ENCODE data around the gene SLC2A4.

Gene SLC2A4

DNA sequence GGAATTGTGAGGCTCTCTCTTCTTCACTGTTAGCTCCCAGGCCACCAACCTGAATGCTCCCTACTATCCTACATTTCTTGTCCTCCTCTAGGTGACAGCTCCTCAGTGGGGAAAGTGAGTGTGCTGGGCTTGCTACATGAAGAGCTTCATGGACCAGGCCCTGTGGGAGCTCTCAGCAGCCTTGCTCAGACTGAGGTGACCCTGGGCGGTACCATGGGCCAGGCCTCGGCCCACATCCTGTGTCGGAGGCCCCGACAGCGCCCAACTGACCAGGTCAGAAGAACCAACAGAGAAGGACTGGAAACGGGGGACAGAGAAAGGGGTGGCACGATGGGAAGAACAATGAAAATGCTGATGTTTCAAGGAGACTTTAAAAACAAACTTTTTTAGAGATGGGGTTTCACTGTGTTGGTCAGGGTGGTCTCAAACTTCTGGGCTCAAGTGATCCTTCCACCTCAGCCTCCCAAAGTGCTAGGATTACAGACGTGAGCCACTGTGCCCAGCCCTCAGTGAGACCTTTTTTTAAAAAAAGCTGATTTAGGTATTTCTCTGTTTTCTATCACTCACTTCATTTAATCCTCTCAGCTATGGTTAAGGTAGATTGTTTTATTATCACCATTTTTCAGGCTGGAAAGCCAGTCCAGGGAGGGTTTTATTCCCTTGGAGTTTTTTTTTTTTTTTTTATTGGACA lies 24.6 kb upstream of the SLC2A4 start:
- Mint-ChIP-seq H3K27ac (no peak overlapping the region), H3K36me3 (ENCODE audit: low read depth) (peaks cover 45% of the 10 kb centered on the region), H3K27me3 (no peaks in the 10 kb centered on the region), H3K4me3 (no peak overlapping the region), H3K9me3 (no peaks in the 10 kb centered on the region), H3K4me1 (ENCODE audit: low read depth) (peaks cover 47% of the 10 kb centered on the region)

DNA sequence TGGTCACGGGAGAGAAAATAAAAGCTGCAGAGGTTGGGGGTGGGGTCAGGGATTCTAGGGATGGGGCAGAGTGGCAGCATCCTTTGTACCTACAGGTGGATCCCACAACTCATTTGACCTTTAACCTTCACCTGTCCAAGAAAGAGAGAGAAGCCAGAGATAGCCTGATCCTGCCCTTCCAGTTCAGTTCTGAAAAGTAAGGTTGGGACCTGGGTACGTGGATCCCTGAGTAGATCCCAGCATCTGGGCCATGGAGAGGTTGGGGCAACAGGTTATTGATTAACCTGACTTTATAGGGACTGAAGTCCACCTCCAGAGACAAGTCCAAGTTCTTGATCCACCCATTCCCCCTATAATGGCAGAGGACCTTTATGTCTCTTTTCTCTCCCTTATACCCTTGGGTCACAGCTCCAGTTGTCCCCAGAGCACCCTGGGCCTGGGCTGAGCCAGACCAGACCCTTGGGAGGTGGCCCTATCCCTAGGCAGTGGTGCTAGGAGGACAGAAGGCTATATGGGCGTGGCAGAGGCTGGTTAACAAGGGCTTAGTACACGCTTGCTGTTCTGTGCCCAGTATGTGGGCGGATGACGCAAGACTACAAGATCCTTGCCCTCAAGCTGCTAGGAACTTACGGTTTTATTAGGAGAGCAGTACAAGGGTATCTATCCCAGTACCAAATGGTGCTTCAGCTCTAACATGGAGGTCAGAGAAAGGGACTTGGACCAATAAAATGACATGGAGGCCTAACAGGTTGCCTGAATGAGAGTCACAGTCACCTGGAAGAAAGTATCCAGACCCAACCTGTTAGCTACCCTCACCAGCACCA lies 22.6 kb upstream of the SLC2A4 start:
- Mint-ChIP-seq H3K27me3 (peaks cover 14% of the 10 kb centered on the region), H3K36me3 (ENCODE audit: low read depth) (peaks cover 36% of the 10 kb centered on the region), H3K27ac (no peak overlapping the region), H3K4me3 (no peak overlapping the region), H3K4me1 (ENCODE audit: low read depth) (peaks cover 46% of the 10 kb centered on the region), H3K9me3 (no peaks in the 10 kb centered on the region)

DNA sequence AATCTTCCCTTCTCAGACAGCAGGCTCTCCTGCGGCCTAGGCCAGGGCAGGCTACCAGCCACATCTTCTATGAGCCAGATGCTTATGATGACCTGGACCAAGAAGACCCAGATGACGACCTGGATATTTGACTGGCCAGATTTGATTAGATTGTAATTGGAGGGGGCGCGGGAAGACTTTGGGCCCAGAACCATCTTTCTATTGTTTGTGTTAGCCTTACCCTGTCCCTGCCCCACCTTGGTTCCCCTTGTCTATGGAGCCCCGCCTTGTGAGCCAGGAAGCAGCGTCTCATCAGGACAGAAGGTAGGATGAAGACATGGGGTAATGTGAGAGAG lies 22.0 kb upstream of the SLC2A4 start:
- Mint-ChIP-seq H3K27me3 (peaks cover 16% of the 10 kb centered on the region), H3K27ac (no peak overlapping the region), H3K9me3 (no peaks in the 10 kb centered on the region), H3K36me3 (ENCODE audit: low read depth) (peaks cover 30% of the 10 kb centered on the region), H3K4me1 (ENCODE audit: low read depth) (peaks cover 46% of the 10 kb centered on the region), H3K4me3 (no peak overlapping the region)

DNA sequence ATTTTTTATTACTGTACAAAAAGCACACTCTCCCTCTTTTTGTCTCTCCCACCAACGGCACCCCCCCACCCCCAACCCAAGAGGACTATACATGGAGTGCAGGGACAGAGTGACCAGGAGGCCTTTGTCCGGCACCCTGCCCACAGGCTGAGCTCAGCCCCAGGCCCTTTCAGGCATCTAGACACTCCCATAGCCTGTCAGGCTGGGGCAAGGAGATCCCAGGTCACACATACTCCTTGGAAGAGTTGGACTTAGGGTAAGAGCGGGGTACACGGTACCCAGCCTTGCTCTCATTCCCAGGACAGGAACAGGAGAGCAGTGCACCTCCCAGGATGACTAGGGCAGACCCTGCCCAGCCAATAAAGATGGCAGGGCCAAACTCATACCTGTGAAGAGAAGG lies 21.4 kb upstream of the SLC2A4 start:
- Mint-ChIP-seq H3K4me3 (no peak overlapping the region), H3K27ac (no peak overlapping the region), H3K9me3 (no peaks in the 10 kb centered on the region), H3K27me3 (peaks cover 16% of the 10 kb centered on the region), H3K36me3 (ENCODE audit: low read depth) (peaks cover 24% of the 10 kb centered on the region), H3K4me1 (ENCODE audit: low read depth) (peaks cover 41% of the 10 kb centered on the region)

DNA sequence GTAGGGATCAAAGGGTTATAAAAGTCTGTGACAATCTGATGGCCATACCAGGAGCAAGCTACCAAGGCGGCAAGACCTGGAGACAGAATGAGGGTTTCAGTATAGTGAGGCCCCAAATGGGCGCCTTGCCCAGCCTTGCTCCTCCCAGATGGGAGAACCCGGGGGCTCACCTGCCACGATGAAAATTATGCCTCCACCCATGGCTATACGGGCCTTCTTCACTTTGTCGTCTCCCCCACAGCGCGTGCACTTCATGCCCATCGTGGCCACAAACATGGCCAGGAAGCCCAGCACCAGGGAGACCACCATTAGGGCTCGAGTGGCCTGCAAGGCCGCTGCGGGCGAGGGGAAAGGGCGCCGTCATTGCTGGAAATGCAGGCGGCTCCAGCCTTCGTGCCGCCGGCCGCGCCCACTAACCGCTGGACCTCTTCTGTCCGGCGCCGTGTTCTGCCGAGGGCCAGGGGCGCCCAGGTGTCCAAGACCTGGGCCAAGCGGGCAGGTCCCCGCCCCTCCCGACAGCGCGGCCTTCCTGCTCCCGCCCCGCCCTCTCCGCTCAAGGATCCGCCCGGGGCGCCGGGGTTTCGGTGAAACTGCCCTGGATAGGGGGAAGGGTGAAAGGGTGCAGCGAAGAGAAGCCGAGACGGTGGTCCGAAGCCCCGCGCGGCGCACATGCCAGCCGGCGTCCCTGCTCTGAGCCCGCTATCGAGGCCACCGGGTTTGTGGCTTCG lies 20.7 kb upstream of the SLC2A4 start:
- peaks cover 16% of the 10 kb centered on the region for H3K27me3 Mint-ChIP-seq
- peak overlapping the region; percentile 41 for H3K4me3 Mint-ChIP-seq
- H3K4me1 Mint-ChIP-seq (ENCODE audit: low read depth) = peaks cover 41% of the 10 kb centered on the region
- peaks cover 24% of the 10 kb centered on the region for H3K36me3 Mint-ChIP-seq (ENCODE audit: low read depth)
- no peaks in the 10 kb centered on the region for H3K9me3 Mint-ChIP-seq
- no peak overlapping the region for H3K27ac Mint-ChIP-seq

DNA sequence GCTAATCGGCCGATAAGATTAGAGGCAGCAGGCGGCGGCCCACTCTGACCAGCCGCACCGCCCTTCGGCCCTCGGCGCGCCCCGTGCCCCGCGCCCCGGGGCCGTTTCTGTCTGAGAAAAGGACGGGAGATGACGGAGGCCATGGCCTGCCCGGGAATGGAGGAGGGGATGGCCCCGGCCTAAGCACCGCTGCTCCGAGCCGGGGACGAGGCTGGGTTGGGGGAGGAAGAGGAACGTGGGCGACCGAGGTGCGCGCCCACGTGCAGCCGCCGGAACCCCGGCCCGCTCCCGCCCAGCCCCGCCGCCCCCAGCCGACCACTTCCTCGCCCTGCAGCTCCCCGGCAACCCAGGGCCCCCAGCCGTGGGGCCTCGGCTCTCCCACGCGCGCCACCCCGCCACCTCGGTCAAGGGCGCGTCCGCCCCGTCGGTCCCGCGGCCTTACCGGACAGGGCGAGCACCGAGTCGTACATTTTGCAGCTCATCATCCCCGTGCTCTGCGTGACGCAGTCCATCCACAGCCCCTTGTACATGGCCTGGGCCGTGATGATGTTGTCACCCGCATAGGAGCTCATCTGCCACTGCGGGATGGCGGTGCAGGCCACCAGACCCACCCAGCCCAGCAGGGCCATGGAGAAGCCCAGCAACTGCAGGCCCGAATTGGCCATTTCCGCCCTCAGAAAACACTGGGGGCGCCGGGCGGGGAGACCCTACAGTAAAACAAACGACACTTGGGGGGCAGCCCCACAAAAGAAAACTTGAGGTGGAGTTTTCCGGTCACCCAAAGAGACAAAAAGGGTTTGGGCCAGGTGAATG lies 19.9 kb upstream of the SLC2A4 start:
- Mint-ChIP-seq H3K9me3 (no peaks in the 10 kb centered on the region), H3K27me3 (peaks cover 16% of the 10 kb centered on the region), H3K27ac (peak overlapping the region; percentile 71), H3K4me3 (peak overlapping the region; percentile 65), H3K4me1 (ENCODE audit: low read depth) (peaks cover 36% of the 10 kb centered on the region), H3K36me3 (ENCODE audit: low read depth) (peaks cover 20% of the 10 kb centered on the region)

DNA sequence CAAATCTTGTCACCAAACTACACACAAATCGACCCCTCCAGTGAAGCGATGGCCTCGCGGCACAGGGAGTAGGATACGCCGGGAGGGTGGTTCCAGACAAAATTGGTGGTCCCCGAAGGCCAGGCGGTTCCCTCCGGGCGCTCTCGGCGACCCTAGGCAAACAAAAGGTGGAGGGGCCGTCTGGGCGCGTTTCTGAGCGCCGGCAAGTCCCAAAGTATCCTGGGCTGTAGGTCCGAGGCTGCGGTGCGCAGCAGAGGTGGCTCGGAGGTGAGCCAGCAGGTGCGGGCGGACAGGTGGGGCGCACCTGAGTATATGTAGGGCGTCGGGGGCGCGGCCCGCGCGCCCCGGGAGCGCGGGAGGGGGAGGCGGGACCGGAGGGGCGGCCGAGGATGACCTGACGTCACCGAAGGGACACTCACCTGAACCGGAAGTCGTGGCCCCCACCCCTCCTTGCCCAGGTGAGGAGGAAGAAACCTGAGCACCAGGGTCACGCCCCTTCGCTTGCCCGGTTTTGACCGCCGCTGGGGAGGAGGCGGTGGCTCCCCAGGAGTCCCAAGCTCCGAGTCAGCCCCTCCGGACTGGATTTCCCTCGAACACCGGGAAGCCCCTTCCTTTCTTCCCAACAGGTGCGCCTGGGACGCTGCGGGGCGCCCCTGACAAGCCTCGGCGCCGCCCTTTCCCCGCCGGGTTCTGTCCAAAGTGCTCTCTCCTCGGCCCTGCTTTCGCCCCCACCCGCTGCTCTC lies 19.2 kb upstream of the SLC2A4 start, which contains the start of gene CLDN7:
TSS of gene CLDN7 (minus strand) at position 287 of the 743 bp plus-strand sequence. CDS start 435 bp downstream, outside the sequence.
- peaks cover 13% of the 10 kb centered on the region for H3K36me3 Mint-ChIP-seq (ENCODE audit: low read depth)
- peaks cover 19% of the 10 kb centered on the region for H3K27me3 Mint-ChIP-seq

DNA sequence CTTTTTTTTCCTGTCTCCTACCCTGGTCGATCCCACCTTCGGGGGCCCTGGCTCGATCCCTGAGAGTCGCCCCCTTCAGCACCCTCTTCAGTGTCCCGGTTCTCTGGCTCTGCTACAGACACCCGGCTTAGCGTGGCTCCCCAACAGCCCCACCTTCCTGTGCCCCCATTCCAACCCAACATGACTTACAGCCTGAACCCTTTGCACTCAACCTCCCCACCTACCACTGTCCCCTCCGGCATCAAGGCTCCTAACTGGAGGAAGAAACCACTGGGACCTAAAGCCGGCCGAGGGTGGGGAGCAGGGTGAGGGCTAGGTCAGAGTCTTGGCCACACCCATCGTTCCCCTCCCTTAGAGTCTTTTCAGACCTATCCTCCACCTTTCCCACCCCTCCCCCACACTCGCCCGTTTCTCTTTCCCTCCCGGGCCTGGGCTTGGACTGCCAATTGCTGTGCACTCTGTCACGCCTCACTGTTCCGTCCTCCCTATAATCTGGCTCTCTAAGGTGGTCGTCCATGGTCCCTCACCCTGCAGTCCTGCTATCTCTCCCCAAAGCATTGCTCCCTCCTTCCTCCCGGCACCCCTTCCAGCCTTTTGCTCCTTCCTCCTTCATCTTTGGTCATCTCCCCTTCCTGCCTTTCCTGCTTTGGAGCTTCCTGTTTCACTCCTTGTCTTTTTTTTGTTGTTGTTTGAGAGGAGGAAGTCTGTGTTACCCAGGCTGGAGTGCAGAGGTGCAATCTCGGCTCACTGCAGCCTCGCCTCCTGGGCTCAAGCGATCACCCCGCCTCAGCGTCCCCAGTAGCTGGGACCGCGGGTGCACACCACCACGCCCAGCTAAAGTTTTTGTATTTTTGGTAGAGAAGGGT lies 18.4 kb upstream of the SLC2A4 start:
- Mint-ChIP-seq H3K27me3 (peaks cover 19% of the 10 kb centered on the region), H3K4me3 (peak overlapping the region; percentile 67), H3K27ac (peak overlapping the region; percentile 49), H3K36me3 (ENCODE audit: low read depth) (peaks cover 11% of the 10 kb centered on the region), H3K4me1 (ENCODE audit: low read depth) (peaks cover 33% of the 10 kb centered on the region), H3K9me3 (no peaks in the 10 kb centered on the region)

More for the DNA sequence above, 19.2 kb upstream of the SLC2A4 start, which contains the start of gene CLDN7:
- H3K9me3 Mint-ChIP-seq = no peaks in the 10 kb centered on the region
- H3K4me1 Mint-ChIP-seq (ENCODE audit: low read depth) = peaks cover 33% of the 10 kb centered on the region
- peak within 1 kb of the TSS; percentile 71 for H3K27ac Mint-ChIP-seq
- peak within 1 kb of the TSS; percentile 67 for H3K4me3 Mint-ChIP-seq

DNA sequence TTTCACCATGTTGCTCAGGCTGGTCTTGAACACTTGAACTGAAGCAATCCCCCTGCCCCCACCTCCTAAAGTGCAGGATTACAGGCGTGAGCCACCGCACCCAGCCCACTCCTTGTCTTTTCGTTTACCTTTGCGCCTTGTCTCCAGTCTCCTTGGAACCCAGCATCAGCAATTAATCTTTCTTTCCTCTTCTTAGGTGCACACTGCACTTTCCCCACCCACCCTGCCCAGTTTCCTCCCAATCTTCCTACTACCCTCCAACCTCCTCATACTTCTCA lies 17.8 kb upstream of the SLC2A4 start:
- Mint-ChIP-seq H3K27me3 (peaks cover 19% of the 10 kb centered on the region), H3K36me3 (ENCODE audit: low read depth) (peaks cover 8% of the 10 kb centered on the region), H3K9me3 (no peaks in the 10 kb centered on the region), H3K4me1 (ENCODE audit: low read depth) (peaks cover 33% of the 10 kb centered on the region), H3K4me3 (no peak overlapping the region), H3K27ac (no peak overlapping the region)

DNA sequence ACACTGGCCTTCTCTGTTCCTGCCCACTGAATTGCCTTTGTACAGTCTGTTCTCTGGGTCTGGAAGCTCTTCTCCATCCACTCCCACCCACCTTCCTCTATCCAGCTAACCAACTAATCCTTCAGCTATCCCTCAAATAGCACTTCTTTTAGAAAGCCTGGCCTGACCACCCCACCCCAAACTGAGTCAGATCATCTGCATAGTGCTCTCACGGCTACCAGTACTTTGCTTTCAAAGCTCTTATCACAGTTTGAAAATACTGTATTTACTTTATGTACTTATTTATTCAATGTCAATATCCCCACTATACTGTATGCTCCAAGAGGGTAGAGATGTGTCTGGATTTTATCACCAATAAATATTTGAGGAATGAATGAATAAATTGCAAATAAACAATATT lies 14.7 kb upstream of the SLC2A4 start:
- H3K4me1 Mint-ChIP-seq (ENCODE audit: low read depth) = peaks cover 23% of the 10 kb centered on the region
- no peaks in the 10 kb centered on the region for H3K9me3 Mint-ChIP-seq
- no peaks in the 10 kb centered on the region for H3K36me3 Mint-ChIP-seq (ENCODE audit: low read depth)
- no peak overlapping the region for H3K27ac Mint-ChIP-seq
- H3K4me3 Mint-ChIP-seq = no peak overlapping the region
- peaks cover 23% of the 10 kb centered on the region for H3K27me3 Mint-ChIP-seq

DNA sequence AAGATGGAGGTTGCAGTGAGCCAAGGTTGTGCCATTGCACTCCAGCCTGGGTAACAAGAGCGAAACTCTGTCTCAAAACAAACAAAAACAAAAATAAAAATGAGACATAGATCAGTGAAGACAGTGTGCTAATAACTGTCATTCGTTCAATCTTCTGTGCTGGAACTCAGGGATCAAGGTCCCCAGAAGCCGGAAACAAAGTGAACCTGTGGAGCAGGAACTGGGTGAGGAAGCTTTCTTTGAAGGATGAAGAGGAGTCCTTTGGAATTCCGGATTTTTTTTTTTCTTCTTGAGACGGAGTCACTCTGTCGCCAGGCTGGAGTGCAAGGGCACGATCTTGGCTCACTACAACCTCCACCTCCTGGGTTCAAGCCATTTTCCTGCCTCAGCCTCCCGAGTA lies 2.1 kb upstream of the SLC2A4 start:
- Mint-ChIP-seq H3K27me3 (peaks cover 16% of the 10 kb centered on the region), H3K27ac (no peak overlapping the region), H3K9me3 (no peaks in the 10 kb centered on the region), H3K4me1 (ENCODE audit: low read depth) (peaks cover 23% of the 10 kb centered on the region), H3K36me3 (ENCODE audit: low read depth) (no peaks in the 10 kb centered on the region), H3K4me3 (no peak overlapping the region)

DNA sequence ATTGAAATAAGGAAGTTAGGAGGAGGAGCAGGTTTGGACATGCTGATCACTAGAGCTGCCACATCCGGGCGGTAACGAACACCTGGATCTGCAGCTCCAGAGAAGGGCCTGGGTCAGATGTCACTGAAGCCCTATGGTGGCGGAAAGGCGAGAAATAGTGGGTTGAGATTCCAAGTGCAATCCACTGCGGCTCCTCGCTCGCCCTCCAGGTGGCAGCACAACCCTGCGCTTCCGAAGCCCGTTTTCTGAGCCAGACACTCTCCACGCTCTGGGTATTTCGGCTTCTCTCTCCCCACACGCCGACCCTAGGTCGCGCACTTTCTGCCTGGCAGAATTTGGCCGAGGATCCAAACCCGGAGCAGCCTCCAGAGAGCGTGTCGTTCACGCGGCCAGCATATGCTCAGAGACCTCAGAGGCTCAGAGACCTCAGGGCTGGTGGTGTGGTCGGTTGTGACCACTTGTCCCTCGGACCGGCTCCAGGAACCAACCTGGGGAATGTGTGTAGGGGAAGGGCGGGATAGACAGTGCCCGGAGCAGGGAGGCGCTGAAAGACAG lies 922 bp upstream of the SLC2A4 start:
- H3K27me3 Mint-ChIP-seq = peaks cover 16% of the 10 kb centered on the region
- H3K4me3 Mint-ChIP-seq = peak overlapping the region; percentile 77
- H3K27ac Mint-ChIP-seq = peak overlapping the region; percentile 85
- no peaks in the 10 kb centered on the region for H3K36me3 Mint-ChIP-seq (ENCODE audit: low read depth)
- H3K4me1 Mint-ChIP-seq (ENCODE audit: low read depth) = peaks cover 23% of the 10 kb centered on the region
- no peaks in the 10 kb centered on the region for H3K9me3 Mint-ChIP-seq
